GM18498 (cell line): Measurements from ENCODE around the gene SLC45A3.
"Not testable (repeated sequence)": the region's sequence is repeated elsewhere in the genome, so short reads cannot be mapped to it uniquely, and the experiment has no call there.

Experiments
- ATAC-seq: cut with Tn5 transposase; IDR thresholded peaks from one replicate; pipeline ENCODE4 v1.9.1; 2021; ENCODE audit warnings: mild to moderate bottlenecking, moderate library complexity; ENCODE audit not compliant: unreplicated experiment

The SLC45A3 gene, protein sequence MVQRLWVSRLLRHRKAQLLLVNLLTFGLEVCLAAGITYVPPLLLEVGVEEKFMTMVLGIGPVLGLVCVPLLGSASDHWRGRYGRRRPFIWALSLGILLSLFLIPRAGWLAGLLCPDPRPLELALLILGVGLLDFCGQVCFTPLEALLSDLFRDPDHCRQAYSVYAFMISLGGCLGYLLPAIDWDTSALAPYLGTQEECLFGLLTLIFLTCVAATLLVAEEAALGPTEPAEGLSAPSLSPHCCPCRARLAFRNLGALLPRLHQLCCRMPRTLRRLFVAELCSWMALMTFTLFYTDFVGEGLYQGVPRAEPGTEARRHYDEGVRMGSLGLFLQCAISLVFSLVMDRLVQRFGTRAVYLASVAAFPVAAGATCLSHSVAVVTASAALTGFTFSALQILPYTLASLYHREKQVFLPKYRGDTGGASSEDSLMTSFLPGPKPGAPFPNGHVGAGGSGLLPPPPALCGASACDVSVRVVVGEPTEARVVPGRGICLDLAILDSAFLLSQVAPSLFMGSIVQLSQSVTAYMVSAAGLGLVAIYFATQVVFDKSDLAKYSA

DNA sequence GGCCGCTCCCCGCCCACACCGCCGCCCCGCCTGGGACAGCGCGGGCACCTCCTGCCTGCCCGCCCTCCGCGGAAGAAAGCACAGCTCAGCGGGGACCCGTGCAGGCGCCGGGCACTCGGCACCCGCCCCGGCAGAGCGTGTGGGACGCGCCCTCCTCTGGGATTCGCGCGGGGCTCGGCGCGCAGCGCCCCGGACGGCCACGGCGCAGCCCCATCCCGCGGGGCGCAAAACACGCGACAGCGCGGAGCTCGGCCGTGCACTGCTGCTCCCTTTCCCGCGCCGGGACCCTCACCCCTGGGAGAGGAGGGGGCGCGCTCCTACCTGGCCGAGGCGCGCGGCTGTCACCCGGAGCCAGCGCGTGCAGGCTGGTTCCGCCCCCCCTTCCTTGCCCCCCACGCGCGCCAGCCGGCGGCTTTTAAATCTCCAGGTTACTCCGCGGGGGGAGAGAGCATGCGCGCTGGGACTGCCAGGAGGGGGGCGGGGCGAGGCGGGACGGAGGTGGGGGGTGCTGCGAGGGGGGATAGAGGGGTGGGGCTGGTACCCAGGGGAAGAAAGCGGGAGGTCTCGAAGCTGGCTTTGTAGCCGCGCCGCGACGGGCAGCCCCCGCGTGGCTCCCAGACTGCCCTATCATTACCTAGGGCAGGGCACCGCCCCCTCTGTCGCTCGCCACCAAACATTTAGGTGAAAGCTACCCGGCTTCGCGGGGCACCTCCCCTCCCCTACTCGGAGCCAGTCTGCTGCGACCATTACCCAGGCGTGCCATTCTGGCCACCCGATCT, at the start of gene SLC45A3:
Gene SLC45A3 (minus strand): TSS at position 437 of the 779 bp plus-strand sequence. CDS start 15,853 bp downstream, outside the sequence.
- ATAC-seq, result no peak

GRCh38 chr1:205726619-205727125, 46.4 kb upstream of the SLC45A3 start:
- ATAC-seq, result no peak

GRCh38 chr1:205725514-205725913, 45.2 kb upstream of the SLC45A3 start:
- no peak for ATAC-seq

GRCh38 chr1:205720740-205721139, 40.4 kb upstream of the SLC45A3 start:
- ATAC-seq, result not testable (repeated sequence)

DNA sequence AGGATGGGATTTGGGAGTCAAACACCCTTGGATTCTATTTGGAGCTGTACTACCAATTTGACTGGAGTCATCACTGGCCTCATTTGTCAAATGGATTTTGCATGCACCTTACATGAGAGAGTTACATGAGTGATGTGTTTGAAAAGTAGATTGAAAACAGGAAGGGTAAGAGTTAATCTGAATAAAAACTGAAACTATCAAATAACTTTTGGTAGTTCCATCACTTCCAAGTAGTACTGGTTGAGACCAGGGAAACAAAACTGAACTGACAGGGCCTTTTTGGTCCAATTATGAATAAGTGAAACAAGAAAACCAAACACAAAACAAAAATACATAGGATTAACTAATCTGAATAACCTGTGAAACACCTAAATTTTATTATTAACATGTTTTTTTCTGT, 39.5 kb upstream of the SLC45A3 start:
- no peak for ATAC-seq

GRCh38 chr1:205719015-205719414, 38.7 kb upstream of the SLC45A3 start:
- no peak for ATAC-seq

DNA sequence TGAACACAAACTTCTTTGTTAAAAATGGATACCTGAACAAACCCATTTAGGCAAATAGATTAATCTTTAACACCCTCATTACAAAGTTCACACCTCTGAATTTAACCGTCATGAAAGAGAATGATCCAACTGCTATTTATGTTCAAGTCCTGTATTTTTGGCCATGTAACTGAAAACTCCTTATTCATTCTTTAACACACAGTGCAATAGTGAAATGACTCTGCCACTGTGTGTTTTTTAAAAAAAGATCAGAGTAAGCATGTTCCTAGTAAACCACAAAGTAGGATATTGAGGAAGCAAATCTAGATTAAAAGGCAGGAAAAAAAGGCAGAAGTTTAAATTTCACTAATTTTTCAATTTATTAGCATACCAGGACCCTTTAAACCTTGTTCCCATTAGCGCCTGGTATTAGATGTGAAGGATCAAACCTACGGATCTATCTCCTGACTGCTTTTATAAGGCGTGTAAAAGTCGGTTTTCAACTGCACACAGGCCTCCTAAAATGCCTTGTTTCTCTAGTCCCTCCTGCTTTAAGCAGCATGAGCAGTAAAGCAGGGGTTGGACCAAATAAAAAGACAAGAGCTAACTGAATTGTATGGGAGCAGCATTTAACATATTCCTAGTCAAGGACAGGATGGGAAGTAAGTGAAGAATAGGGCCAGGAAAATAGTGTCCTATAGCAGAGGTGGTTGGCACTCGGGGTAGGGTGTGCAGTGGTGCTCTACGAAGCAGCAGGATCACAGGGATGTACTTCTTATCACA, 36.2 kb upstream of the SLC45A3 start:
- ATAC-seq, result no peak

- no peak for ATAC-seq
Observed at GRCh38 chr1:205715628-205716027, 35.3 kb upstream of the SLC45A3 start.

- no peak for ATAC-seq
Observed at GRCh38 chr1:205714906-205715246, 34.6 kb upstream of the SLC45A3 start.

DNA sequence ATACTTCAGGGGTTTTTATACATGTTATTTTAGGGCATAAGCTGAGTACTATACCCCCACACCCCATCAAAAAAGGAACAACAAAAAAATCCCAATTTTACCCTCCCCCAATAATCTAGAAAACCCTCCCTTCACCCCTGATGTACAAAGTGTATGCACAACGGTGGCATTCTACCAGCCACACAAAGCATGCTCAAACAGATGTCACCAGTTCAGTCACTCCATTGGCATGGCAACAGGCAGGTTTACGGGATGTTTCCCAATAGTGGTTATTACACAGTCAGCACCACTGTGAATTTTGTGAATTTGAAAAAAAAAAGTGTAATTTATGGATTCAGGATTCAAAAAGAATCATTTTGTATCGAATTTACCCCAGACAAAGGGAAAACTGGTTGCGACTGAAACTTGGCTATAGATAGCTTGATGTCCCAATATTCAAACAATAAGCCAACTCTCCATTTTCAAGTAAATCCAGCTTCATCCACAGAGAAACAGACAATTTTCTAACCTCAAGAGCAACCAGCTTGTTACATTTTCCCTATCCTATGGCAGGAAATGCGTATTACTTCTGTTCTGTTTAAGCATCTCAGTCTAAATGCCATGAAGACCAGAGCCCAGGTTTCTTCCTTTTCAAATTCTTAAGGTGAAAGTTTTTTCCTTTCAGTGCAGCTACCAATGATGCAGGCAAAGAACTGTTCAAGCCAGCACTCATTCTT, 34.0 kb upstream of the SLC45A3 start:
- no peak for ATAC-seq

- no peak for ATAC-seq
Observed at GRCh38 chr1:205711105-205712048, 31.1 kb upstream of the SLC45A3 start.

DNA sequence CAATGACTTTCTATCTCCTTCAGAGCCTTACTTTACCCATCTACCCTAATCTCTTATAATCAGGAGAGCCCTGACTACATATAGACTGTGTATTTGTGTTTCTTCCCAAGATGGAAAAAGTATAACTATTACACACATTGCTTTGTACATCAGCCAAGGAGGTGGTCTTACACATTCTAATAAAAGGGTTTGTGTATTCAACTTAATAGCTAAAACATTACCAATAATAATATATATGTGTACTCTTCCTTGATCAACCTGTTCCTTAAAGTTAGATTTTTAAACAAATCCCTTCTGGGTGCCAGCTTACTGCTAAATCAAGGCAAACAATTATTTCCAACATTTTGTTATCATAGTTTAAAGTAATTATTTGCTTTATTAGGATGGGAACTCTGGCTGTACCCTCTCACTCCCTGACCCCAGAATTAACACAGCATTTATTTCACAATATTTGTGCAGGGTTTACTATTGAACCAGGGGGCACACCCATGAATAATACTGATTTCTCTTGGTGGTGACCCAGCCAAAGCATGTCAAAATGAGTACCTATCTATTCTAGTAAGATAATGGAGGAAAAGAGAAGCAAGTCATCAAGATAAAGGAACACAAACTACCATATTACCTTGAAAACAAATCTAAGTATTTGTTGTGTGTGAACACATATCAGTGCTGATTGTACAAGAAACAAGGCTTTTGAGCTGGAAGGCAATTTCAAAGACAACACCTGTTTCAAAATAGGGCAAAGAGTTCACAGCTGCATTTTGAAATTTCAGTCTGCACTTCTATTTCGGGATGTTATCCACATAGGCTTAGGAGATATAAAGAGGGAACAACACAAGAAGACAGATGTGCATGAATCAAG, 30.1 kb upstream of the SLC45A3 start:
- ATAC-seq, result no peak

GRCh38 chr1:205709640-205710039, 29.3 kb upstream of the SLC45A3 start:
- ATAC-seq, result no peak

DNA sequence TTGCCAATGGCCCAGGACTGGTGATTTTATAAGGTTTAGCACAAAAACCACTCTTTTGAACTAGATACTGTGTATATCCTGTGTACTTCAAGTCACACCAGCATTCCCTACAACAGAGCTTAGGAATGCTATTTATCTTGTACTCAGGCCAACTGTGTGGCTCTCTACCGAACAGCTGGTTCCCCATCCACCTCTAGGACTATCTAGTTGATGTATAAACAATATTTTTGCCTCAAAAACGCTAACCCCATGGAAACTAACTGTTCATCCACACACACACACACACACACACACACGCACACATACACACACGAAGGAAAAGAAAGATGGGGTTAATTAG, 28.7 kb upstream of the SLC45A3 start:
- no peak for ATAC-seq

- no peak for ATAC-seq
Observed at GRCh38 chr1:205706601-205707502, 26.5 kb upstream of the SLC45A3 start.

DNA sequence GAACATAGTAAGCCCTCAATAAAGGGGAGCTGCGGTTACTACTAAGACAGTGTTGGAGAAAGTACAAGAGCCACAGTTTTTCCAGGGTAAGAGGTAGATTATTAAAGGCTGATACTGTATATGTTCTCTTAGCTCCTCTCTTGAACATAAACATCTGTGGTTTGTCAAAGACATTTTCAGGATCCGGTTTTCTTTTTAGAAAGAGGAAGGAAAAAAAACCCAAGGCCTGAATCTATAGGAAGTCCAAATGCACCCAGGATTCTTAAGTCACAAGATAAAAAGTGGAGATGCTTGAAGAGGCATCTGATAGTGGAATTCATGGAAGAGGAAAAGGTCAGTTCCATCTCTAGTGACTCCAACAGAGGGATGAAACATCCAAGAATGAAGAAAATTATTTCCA, 24.6 kb upstream of the SLC45A3 start:
- no peak for ATAC-seq

DNA sequence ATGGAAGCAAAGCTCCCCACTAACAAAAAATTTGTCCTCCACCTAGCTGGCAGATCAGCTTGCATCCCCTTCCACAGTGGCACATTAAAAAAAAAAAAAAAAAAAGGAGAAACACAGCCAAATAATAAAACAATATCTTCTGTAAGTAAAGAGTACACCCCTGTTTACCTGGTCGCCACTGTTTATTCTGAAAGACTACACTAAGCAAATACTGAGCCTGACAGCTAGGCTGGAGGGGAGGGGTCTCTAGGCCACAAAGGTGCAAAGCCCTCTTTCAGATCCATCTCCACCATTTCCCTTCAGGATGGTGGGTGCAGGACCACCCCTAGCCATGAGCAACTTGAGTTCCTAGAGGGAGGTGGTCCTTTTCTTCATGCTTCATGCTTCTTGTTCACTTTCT, 22.8 kb upstream of the SLC45A3 start:
- ATAC-seq, result no peak
